Left colon (tissue), 2 donors: ENCODE results near the gene CAND2. TPM values are rescaled to one million over a fixed set of nuclear protein-coding genes. Genes with fewer than 3 reads are reported as not detected.
A peak's percentile ranks its signal among the peaks of the same experiment; 100 is the strongest.

Experiments used
- ATAC-seq: fragments of 200-7000 bp; cut with Tn5 transposase; one replicate; pipeline ENCODE4 v1.9.1; 2020; ENCODE audit warnings: mild to moderate bottlenecking, moderate library complexity
- DNase-seq, 2 donors: peaks; one replicate each; pipeline ENCODE4 v3.0.0-alpha.2; 2020
- intact Hi-C, 2 donors: fragments of 100-400 bp; cut with DNase I in 1 of 2; cut with micrococcal nuclease in 1 of 2; formaldehyde crosslinking; loops; one replicate each; pipeline versions ENCODE4 v1.11.2 to v1.14.0; 2022; cut with DNase I, micrococcal nuclease
- long read RNA-seq: library from polyadenylated mRNA; unstranded; transcript quantifications from one replicate; pipeline ENCODE4 v2.0.0, GENCODE V29; 2021
- total RNA-seq, 2 donors: library from RNA; stranded (reverse); fragmentation: NEBNext Ultra II Directional; extraction: Animal tissue kit (Norgen Biotek cat#: 25700); gene quantifications; one replicate each; pipeline ENCODE4 v1.2.1, GENCODE V29; 2021
- donor health status: DM: no; HTN: no; CAD: no.
- donor health status: DM: yes; HTN: yes; CAD: no.

CAND2 gene
- total RNA-seq: 1 to 10 TPM in 1 of 2 donors, under 1 TPM in 1; 0.64 to 2.2 TPM
- long read RNA-seq, partial matches to known transcripts: 1 of 1 reads
- long read RNA-seq, other reads (novel, unspliced or antisense): 0 of 1 reads

DNA sequence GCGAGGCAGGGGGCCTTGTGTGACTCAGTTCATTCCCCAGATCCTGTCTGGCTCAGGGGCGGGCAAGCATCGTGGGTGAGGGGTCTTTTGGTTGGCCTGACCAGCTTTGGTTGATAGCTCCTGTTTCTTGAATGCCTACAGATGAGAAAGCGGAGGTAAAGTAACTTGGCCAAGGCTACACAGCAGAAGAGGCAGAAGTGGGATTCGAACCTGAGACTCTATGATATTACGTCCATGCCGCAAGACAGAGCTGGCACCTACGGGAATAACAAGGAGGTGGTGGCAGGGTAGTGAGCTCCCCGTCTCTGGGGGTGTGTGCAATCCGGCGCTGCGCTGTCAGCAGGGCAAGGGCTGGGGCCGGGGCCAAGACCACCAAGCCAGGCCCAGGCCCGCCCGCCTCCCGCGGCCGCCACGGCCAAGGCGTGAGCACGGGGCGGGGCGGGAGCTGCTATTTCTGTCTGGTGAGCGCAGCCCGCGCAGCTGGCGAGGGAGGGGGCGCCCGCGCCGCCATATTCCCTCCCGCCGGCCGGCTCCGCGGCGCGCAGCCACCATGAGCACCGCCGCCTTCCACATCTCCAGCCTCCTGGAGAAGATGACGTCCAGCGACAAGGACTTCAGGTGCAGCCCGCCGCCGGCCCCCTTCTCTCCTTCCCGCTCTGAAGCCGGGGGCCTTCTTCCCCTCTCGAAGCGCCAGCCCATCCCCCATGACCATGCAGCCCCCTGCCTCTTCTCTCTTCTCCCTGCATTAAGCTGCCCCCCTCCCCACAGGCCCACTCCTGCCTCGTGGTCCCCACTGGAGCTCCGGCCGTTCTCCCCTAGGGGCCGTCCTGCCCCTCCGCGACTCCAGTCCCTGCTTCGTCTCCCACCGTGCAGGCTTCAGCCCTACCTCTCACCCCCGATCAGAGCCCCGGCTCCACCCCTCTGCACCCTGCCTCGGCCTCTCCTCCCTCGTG lies at the start of gene CAND2:
Gene CAND2 (plus strand): TSS at position 510 of the 953 bp plus-strand sequence. CDS start 41 bp downstream, at position 551.
- ATAC-seq: peak; percentile 67

DNA sequence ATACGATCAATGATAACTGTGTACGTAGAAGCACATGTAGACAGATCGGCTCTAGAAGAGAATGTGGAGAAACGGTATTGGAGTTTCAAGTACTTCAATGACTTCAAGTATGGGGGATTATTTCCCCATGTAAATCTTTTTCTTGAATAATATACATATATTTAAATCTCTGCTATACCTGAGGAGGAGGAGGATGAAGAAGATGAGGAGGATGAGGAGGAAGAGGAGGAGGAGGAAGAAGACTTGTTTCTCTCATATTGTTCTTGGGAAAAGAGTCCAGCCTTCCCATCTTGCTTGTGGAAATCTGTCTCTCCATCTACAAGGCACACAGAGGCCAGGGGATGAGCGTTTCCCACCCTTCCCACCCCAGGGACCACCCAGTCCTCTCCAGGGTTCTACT lies 48.0 kb upstream of the CAND2 start:
- intact Hi-C loops: no loop called here
- ATAC-seq (no peak), DNase-seq (no peak)

More for the DNA sequence above, at the start of gene CAND2:
- DNase-seq: peak; percentile 36 to 61
- intact Hi-C loops: no loop called here

DNA sequence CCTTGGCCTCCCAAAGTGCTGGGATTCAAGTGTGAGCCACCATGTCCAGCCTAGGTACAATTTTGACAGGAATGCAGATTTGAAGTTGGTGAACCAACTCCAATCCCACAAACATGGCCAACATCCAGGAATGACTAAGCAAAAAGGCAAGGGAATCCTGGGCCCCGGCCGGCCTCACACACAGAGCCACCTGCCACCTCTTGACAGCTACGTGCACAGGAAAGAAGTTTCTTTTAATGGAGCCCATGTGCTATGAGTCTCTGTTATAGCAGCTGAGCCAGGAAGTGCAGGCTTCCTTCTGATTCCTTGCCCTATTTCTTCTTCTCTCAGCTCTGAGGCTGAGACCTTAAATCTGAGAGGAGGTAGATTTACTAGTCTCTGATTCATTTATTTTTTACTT lies 46.3 kb upstream of the CAND2 start:
- ATAC-seq (no peak), DNase-seq (no peak)
- intact Hi-C loops: no loop called here

DNA sequence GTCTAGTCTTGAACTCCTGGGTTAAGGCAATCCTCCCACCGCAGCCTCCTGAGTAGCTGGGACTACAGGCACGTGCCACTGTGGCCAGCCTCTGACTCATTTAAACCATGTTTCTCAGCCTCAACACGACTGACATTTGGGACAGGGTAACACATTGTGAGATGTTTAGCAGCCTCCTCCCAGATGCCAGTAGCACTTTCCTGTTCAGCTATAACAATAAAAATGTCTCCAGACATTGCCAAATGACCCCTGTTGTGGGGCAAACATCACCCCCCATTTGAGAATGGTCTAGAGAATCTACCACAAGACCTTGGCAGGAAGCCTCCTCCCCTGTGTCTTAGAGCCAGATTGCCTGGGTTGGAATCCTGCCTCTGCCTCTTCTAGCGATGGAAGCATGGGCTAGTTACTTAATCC lies 45.8 kb upstream of the CAND2 start:
- ATAC-seq: no peak
- DNase-seq: no peak
- intact Hi-C loops: no loop called here

DNA sequence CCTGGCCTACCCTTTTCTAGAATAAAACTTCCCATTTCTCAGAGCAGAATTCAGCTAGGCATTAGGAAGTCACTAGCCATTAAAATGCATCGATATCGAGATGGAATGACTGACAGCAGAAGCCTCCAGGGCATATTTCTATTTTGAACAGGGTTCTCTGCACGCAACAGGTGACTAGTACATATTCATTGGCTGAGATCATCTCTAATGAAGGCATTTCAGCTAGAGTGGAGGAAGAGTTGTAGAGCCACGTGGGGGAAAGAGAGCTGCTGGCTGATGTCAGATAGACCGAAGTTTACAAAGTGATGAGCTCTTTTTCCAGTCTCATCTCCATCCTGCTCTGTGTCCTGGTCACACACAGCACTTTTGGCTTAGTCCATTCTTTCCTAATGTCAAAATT lies 44.9 kb upstream of the CAND2 start:
- intact Hi-C loops: no loop called here
- ATAC-seq (no peak), DNase-seq (no peak)

DNA sequence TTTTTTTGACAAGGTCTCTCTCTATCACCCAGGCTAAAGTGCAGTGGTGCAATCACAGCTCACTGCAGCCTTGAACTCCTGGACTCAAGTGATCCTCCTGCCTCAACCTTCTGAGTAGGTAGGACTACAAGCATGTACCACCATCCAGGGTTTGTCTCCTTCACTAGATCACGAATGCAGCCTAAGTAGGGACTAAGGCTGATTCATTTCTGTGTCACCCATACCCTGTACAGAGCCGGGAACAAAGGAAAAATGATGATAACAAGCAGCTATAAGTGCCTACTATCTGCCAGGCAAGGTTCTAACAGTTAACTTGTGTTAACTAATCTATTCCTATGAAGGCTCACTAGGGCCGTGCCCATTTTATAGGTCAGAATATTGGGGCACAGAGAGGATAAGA lies 44.4 kb upstream of the CAND2 start:
- no peak for ATAC-seq
- intact Hi-C loops: no loop called here
- no peak for DNase-seq

DNA sequence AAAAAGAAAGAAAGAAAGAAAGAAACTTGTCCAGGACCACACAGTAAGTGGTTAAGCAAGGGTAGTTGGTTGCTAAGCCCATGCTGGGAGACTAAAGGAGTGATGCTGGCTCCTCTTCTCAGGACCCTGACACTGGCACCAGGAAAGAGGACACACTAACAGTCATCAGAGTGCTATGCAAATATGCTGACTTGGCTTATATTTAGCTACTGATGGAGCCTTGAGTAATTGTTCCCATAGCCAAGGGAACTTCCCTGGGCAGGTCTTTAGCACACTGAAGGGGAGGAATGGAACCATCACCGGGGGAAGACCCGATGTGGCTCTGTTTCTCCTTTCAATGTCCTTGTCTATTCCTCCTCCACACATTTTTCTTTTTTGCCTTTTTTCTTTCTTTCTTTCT lies 43.7 kb upstream of the CAND2 start:
- DNase-seq (no peak), ATAC-seq (no peak)
- intact Hi-C loops: no loop called here

DNA sequence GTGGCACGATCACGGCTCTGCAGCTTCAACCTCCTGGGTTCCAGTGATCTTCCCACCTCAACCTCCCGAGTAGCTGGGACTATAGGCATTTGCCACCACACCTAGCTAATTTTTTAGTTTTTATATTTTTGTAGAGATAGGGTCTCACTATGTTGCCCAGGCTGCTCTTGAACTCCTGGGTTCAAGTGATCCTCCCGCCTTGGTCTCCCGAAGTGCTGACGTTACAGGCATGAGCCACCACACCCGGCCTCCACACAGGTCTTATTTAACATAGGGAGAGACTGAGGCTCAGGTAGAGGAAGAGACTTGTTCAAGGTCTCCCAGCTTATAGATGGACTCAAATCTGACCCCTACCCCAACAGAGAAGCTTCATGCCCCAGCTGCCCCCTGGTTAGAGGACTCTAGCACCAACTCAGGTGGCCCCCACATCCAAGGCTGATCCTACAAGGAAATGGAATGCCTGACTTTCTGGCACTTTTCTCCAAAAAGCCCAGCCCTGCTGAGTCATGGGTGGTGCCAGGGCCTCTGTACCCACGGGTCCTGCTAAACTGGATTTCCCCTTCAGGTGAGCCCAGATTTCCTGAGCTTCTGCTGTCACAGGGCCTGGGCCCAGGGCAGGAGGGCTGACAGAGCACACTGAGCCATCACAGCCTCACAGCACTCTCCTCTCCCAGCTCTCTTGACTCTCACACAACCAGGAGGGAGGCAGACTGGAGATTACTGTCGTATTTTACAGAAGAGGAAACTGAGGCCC lies 43.0 kb upstream of the CAND2 start:
- no peak for ATAC-seq
- intact Hi-C loops: no loop called here
- DNase-seq: no peak

DNA sequence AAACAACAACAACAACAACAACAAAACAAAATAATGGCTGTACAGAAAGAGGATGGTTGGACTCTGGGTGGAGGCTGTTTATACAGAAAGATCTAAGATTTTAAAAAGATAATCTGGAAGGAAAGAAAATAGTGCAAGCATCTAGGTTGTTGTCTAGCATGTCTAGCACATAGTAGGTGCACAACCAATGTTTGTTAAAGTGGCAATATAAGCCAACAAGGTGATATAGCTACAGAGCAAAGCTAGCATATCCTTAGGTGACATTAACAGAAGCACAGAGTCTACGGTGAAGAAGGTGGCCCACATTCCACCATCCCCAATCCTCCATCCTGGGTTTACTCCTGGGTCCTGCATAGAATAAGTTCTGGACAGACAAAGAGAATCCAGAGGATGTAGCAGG lies 42.2 kb upstream of the CAND2 start:
- ATAC-seq: no peak
- no peak for DNase-seq
- intact Hi-C loops: no loop called here

DNA sequence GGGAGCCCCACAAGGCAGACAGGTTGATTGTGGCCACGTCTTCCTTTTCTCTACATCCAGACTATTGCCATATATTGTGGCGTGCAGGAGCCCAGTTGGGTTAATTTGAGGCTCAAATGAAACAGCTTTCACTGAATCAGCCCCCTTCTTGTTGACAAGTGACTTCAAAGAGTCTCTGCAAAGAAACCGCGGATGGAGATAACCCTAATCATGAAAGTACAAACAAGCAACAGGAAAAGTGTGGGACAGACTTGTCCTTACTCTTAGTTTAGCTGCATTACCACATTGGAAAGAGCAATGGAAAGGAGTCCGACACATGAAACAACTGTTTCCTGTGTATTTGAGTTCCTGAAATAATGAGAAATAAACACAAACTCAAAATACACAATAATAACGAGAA lies 40.7 kb upstream of the CAND2 start:
- ATAC-seq (no peak), DNase-seq (no peak)
- intact Hi-C loops: no loop called here

DNA sequence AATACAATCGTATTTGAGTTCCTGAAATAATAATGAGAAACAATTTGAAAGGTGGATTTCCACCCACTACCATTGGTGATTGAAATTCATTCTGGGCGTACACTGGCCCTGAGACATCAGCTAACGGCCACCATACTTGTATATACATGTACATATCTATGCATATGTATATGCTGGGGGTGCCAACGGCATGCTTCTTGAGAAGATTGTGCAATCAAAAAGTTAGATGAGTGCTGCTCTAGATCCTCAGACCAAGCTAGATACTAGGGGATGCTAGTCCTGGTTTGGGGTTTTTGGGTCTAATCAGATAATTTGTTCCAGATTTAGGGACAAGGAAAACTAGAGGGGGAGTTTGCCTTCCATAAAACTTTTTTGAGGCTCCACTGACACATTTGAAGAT lies 40.3 kb upstream of the CAND2 start:
- DNase-seq (no peak), ATAC-seq (no peak)
- intact Hi-C loops: no loop called here

DNA sequence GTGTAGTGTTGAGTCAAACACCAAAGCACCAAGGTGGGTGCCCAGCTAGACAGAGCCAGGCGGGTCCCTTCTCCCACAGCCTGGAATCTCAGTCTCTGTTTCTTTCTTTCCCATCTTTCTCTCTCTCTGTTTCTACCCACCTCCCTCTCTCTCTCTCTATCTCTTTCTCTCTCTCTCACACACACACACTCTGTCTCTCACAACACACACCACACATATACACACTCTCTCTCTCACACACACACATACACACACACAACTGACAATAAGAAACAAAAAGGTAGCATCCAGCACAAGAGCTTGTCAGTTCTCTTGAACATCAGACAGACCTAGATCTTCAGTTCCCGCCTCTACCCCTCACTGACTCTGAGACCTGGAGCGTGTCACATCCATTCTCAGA lies 39.8 kb upstream of the CAND2 start:
- intact Hi-C loops: no loop called here
- DNase-seq: no peak
- no peak for ATAC-seq

DNA sequence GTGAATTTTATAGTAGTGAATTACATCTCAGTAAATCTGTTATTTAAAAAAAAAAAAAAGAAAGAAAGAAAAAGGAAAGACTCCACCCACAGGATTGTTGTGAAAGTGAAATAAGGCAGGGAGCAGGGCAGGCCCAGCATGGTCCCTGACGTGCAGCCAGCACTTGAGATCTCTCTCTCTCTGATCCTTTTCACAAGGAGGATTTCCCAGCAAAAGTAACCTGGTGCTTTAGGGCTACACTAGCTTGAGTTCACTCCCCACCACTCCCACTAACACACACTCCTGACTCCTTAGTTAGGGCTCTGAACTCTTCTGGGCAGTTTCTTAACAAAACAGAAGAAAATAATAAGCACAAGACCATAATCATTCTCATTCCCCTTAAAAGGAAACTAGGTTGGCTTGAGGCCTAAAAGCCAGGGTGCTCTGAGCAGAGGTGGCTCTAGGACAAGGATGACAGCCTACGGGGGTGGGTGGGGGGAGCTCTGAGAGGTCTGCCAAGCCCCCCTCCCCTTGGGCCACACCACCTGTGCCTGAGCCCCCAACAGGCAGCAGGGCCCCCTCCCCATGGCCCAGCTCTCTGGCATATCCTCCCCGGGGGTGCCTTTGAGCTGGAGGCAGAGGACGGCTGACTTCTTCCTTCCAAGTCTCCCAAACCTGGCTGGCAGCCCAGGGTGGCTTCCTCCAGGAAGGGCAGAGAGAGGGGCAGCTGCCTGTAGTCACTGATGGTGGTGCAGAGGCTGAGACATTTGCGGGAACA lies 38.3 kb upstream of the CAND2 start:
- ATAC-seq (no peak), DNase-seq (peak in 1 of 2 donors; percentile 10)
- intact Hi-C loops: no loop called here

DNA sequence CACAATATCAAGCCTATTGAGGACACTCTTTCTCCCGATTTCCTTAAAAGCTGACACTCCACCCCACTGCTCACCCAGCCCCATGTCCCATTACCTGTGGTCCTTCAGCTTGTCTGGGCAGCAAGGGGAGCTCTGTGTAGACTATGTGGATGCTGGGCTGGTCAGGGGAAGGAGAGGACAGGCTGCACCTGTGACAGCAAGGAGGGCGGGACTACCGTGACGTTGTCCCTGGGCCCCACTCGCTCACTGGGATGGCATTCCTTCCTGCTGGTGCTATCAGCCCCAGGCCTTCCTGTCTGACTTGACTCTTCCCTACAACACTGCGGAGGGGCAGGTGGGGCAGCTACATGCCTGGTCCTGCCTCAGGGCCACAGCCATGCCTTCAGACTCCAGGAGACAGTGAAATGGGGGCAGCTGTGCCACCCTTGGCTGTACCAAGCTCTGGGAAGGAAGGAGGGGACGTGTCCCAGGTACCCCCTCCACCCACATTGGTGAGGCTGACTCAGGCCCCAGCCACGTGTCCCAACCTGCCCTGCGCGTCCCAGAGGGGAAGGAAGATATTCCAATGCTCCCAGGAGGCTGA lies 37.3 kb upstream of the CAND2 start, which contains the start of gene TMEM40:
Gene TMEM40 (minus strand): TSS at position 163 of the 583 bp plus-strand sequence. CDS start 9,427 bp downstream, outside the sequence.
- ATAC-seq: no peak
- intact Hi-C loops: no loop called here
- DNase-seq: no peak

DNA sequence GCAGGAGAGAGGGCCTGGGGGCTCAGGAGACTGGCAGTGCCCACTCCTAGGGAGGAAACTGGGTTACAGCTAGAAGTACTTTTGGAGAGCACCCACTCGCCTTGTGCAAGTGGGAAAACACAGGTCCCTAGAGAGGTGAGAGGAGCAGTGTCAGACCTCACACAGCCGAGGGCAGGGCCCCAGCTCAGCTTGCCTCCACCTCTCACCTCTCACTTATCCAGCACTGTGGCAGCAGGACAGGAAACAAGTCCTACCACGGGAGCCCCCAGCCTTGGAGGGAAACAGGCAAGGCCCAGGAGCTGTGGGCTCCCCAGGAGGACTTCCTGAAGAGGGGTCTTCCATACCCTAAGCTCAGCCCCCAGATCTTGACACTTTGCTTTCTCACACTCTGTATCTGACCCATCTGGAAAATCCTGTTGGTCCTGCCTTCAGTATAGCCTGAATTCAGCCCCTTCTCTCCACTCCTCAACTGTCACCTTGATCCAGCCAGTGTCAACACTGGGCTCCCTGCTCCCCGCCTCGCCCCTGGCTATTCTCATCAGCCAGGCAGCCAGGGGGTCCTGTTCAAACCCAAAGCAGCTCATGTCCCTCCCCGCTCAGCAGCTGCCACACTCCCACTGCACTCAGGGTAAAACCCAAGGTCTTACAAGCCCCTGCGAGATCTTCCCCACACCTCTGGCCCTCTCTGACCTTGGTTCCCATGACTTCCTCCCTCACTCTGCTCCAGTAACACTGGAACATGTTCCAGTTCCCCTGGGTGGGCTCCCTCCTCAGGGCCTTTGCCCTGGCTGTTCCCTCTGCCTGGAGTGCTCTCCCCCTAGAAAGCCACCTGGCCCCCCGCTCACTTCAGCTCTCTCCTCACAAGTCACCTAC lies 36.6 kb upstream of the CAND2 start:
- DNase-seq (no peak), ATAC-seq (no peak)
- intact Hi-C loops: no loop called here

DNA sequence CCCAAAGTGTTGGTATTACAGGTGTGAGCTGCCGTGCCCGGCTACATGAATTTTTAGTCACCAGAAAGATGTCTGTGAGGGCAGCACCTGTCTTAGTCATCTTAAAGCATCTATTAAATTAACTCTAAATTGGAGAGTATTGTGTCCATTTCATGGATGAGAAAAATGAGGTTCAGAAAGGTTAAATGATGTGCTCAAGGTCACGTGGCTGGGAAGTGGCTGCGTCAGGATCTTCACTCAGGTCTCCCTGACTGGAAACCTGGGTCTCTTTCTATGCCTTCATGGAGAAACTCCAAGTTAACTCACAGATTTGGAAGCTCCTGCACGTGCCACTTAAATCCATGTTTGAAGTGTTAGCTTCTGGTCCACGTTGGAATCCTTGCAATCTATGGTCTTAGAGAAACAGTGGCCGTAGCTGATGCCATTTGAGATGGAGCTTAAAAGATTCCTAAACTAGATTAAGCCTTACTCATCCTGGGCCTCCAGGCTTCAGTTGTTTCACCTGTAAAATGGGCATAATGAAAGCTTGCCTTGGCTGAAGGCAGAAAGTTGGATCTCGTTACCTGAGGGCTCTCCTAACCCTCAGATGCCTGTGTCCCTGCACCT lies 32.2 kb upstream of the CAND2 start:
- no peak for DNase-seq
- intact Hi-C loops: no loop called here
- ATAC-seq: no peak

DNA sequence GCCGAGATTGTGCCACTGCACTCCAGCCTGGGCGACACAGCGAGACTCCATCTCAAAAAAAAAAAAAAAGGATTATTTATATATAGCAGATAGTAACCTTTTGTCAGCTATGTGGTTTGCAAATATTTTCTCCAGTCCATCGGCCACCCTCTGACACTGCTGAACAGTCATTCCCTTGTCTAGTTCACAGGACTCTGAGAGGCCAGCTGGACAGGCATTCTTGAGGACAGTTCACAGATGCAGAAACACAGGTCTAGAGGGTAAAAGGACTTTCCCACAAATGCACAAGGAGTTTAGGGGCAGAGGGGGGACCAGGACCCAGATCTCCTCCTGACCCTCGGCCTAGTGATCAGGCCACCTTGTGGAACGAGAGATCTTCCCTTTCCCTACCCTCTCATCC lies 29.9 kb upstream of the CAND2 start:
- ATAC-seq: no peak
- DNase-seq: no peak
- intact Hi-C loops: no loop called here
